IPS-NIHi11 (cell line): ENCODE results near the gene PTCD1.

ENCODE experiments used
- DNase-seq: peaks from one replicate; pipeline ENCODE4 v3.0.0; 2012; ENCODE audit warnings: mixed read lengths, low spot score

PTCD1 gene, protein sequence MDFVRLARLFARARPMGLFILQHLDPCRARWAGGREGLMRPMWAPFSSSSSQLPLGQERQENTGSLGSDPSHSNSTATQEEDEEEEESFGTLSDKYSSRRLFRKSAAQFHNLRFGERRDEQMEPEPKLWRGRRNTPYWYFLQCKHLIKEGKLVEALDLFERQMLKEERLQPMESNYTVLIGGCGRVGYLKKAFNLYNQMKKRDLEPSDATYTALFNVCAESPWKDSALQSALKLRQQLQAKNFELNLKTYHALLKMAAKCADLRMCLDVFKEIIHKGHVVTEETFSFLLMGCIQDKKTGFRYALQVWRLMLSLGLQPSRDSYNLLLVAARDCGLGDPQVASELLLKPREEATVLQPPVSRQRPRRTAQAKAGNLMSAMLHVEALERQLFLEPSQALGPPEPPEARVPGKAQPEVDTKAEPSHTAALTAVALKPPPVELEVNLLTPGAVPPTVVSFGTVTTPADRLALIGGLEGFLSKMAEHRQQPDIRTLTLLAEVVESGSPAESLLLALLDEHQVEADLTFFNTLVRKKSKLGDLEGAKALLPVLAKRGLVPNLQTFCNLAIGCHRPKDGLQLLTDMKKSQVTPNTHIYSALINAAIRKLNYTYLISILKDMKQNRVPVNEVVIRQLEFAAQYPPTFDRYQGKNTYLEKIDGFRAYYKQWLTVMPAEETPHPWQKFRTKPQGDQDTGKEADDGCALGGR

DNA sequence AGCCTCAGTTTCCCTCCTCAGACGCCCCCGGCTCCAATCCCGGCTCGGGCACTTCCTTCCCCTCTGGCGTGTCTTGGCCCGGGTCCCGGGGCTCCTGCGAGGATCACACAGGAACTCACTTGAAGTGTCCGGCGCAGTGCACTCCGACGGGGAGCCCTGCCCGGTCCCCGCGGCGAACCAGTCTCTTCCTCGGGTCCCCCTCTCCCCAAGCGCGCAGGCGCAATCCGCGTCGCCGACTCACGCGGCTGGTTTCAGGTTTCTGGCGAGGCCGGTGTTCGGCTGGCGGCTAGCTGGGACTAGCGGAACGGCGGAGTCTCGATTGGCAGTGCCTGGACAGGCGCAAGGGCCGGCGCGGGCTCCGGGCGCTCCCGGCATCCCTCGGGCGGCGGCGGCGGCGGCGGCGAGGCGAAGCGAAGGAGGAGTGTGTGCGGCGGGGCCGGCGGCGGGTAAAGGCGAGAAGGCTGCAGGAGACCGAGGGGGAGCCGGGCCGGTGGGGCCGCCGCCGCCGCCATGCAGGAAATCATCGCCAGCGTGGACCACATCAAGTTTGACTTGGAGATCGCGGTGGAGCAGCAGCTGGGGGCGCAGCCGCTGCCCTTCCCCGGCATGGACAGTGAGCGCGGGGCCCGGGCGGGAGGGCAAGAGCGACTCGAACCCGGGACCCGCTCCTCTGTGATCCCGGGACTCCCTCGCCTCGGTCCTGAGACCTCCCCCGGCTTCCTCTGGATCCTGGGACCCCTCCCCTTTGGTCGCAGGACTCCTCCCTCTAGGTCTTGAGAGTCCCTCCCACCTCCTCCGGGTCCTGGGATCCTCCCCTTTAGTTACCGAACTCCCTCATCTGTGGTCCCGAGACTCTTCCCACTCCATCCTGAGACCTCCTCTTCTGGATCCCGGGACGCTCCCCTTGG, at the start of gene PTCD1, which contains the start of gene CPSF4:
PTCD1 (minus strand) TSS at position 226 of the 908 bp plus-strand sequence. CDS start 3,556 bp downstream, outside the sequence.
CPSF4 (plus strand) TSS at position 371 of the 908 bp plus-strand sequence; CDS start at position 511, 140 bp downstream.
- peak; percentile 99 for DNase-seq

DNA sequence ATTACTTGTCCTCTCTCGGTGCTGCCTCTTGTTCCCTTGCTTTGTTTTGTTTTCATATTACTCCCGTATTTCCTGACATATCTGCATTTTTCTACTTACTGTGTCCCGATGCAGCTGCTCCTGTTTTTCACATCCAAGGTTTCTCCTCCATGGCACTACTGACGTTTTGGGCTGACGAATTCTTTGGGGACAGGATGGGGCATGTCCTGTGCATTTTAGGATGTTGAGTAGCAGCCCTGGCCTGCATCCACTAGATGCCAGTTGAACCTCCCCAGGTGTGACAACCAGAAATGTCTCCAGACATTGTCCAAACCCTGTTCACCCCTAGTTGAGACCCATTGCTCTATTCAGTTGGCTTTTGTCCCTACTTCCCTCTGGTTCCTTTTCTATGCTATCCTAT, 46.5 kb upstream of the PTCD1 start:
- DNase-seq, result no peak

DNA sequence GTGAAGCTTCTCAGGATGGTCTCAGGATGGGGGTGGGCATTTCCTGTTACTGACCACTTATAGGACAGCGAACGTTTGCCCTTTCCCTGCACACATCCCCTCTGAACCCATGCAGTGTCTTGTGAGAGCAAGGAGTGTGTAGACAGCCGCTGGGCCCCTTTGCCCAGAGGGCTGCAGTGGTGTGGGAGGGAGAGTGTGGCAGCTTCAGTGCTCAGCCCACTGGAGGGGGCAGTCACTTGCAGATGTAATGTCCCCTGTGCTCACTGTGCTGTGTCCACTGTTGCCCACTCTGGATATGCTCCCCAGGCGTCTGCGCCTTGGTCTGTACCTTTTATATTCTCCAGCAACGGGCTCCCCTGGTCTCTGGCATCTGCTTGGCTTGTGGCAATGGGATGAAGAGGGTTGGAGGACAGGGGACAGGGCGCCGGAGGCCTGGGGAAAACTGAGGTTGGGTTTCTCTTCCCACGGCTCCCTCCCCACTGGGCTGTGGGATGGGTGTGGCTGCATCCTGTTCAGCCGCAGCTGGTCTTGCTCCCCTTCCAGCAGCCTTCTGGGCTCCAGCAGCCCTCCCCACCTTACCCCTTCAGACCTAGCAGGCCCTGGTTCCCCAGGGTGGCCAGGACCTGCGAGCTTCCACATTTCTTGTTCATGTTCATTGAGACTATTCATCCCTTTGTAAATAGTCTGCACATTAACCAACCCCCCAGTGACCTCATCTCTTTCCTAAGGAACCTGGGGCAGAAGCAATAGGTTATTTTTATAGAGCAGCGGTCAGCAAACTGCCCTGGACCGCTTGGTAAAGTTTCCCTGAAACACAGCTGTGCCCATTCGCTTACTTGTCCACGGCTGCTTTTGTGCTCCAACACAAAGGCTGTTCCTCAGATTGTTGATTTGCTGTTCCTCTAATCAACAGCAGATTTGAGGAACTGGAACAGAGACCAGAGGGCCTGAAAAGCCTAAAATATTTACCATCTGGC, 40.2 kb upstream of the PTCD1 start:
- DNase-seq, result no peak

DNA sequence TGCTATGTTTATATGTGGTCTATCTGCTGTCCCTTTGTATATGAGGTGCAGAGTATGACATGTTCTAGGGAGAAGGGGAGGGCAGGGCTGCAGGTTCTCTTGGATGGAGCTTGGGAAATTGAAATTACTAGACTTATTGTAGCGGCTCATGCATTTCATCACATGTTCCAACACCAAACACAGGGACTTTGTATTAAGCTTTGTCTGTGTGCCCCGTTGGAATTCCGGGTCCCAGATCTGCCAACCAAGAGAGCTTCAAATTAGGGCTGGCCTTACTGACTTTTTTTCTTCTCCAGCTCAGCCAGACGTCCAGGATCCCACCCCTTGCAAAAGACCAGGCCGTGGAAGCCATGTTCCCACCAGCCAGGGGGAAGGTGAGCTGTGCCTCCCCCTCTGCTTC, 37.5 kb upstream of the PTCD1 start:
- DNase-seq, result no peak

DNA sequence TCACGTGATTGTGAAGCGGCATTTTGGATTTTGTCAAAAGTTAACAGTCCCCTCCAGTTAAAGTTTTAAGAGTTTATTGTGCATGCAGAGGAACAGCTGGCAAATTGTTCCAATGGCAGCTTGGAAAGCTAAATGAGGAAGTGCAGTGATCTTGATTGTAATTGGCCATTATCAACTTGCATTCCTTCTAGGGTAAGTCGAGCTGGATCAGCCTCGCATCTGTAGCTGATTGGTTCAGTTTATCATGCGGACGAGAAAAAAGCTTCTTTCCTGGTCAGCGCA, 34.7 kb upstream of the PTCD1 start:
- peak; percentile 81 for DNase-seq

DNA sequence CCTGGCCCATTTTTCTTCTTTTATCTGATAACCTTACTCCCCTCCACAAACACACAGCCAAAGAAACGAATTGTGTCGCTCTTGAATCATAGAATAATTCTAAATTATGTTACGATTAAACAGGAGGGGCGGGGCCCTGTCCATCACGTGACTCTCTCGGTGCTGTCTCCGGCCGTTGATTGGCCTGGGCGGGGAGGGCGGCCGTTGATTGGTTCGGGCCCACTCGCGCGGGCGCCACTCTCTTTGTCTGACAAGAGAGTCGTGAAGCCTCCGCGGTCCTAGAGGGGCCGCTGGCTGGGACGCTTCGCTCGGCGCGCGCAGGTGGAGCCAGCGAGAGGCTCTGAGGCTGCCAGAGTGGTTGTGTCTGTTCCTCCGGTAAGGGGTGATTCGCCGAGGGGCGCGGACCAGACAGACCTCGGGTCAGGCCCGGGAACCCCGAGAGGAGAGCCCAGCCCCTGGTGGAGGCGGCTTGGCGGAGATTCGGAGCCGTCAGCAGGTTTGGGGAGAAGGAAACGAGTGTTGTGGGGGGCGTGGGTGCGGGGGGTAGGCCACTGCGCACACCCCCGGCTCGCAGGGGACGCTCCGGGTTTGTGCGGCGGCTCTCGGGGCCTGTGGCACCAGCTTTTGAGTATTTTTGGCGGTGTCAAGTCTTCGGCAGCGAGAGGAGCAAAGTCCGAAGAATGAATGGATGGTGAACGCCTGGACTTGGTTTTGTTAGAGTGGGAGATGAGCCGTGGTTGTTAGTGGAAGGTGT, 34.1 kb upstream of the PTCD1 start, which contains the start of gene ZNF789:
ZNF789 (plus strand) TSS at position 330 of the 754 bp plus-strand sequence. CDS start 3,567 bp downstream, outside the sequence.
- peak; percentile 100 for DNase-seq

DNA sequence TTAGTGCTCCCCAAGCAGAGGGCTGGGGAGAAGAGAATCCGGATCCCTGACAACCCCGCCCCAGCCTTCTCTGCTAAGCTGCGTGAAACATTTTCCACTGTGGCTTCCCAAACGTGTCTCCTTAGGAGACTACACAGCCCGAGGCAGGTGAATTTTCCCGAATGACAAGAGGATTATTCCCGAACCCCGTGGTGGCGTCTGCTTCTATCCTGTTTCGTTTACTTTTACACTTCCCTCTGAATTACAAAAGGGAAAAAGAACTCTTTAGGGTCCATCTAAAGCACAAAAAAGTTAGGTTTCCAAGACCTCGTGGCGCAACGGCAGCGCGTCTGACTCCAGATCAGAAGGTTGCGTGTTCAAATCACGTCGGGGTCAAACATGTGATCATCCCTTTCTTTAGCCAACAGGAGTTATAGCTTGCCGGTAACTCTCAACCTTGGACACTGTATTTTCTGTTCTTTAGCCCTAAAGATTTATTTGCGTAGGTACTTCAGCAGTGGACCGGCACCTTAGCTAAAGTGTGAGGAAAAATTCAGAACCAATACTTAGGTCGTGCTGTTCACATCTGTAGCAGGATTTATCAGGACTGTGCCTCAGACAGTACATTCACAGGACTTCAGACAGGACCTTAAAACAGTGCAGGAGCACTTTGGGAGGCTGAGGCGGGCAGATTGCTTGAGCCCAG, 30.9 kb upstream of the PTCD1 start:
- no peak for DNase-seq

DNA sequence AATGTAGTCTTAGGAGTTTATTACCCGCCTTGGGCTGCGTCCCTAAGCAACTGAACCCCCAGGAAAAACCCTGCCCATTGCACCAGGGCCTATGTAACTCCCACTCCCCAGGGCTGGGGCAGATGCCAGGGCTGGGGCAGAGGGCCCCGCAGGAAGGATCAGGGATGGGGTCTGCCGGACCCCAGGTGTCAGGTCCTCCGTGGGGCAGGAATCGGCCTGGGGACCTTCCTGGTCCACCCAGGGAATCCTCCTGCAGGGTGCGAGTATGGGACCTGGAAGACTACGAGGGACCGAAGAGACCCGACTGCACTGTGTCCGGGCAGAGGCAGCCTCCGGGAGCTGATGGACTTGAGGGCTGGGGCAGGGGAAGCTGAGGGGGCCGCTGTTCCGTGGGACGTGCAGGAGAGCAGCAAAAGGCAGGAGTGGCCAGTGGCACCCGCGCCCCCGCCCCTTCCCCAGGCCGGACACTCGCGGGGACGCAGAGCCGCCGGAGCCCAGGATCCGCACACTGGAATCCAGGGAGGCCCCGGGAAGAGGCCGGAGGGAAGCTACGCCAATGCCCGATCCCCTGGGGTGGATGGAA, 29.8 kb upstream of the PTCD1 start:
- DNase-seq, result no peak

DNA sequence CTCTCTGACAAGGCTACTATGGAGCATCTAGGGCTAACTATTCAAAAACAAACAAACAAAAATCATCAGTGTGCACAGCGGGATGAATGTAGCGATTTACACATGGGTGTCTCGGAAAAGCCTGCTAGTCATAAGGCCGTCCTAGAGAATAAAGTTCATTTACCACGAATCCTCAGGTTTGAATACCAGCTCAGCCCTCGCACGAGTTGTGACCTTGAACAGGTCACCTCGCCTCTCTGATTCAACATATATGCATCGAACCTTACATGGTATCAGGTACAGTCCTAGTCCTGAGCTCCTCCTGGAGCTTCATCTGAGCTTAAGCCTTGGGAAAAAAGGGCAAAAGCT, 26.8 kb upstream of the PTCD1 start:
- no peak for DNase-seq

DNA sequence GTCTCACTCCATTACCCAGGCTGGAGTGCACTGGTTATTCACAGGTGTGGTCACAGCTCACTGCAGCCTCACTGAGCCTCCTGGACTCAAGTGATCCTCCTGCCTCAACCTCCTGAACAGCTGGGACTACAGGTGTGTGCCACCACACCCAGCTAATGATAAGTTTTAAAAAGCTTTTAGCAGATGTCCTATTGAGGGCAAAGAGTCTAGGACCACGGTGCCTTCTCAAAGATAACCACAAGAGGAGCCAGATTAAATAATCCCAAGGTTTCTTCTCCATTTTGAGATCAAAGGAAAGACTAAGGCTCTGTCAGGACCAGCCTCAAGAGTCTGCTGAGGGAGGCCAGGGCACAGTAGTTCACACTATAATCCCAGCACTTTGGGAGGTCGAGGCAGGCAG, 22.6 kb upstream of the PTCD1 start:
- DNase-seq, result no peak

DNA sequence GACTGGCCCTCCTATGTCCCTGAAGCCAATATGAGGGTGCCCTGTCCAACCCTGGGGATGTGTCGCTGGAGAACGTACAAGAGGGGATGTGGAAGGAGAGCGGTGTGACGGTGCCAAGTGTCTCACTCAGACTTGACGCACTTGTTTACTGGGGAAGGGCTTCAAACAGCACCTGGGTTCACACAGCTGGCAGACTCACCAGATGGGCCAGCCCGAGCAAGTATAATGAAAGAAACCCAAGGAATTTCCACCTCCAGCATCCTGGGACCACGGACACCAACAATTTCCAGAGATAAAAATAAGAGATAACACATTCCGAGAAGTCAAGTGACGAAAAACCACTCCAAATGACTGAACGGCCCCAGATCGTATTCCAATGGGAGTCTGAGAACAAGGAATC, 22.1 kb upstream of the PTCD1 start:
- DNase-seq, result no peak

DNA sequence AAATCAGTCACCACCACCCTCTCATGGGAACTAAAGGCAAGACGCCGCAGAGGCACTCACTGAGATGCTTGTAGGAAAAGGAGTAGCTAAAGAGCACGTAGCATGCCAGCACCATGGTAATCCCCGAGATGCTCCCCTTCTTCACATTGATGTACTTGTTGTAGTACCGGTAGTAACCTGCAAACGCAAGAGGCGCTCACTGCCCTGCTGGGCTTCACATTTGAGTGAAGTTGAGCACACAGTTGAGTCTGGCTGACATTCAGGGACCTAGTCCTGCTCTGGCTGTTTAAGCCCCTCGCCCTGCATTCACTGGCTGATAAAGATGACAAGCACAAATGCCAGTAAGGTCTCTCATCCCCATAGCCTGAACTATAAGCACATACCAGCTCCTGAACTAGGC, 20.5 kb upstream of the PTCD1 start:
- no peak for DNase-seq

DNA sequence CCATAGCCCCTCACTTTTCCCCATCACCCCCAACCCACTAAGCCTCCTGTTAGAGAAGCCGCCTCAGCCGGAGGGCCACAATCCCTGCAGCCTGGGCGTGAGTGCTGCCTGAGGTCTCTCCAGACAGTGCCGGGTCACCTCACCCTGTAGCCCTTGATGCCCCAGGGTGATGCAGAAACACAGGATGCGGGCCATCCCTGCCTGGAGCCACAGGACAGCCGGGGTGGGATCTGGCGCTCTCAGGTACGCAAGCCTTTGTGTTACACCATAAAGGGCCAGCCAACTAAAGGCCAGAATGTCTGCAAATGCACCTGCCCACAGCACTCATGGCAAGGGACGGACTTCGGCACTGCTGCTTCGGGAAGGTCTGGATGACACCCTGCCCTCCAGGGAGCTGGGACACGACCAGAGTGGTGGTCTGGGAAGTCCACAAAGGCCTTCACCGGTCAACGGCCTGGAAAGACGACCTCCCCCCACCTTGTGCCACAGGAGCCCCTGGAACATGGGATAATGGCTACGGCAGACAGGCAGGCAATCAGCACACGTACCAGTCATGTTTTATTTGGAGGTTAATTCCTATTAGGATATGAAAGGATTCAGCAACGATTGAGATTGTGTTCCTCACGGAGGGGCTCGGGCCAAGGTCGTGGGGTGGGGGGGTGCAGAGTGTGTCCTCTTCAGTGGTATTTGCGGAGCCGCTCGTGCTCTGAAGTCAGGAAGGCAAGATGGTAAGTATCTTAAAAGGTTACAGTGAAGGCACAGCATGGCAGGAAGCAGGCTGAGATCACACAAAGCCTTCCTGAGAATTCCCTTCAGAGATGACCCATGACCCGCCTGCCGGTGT, 19.3 kb upstream of the PTCD1 start:
- DNase-seq, result no peak

DNA sequence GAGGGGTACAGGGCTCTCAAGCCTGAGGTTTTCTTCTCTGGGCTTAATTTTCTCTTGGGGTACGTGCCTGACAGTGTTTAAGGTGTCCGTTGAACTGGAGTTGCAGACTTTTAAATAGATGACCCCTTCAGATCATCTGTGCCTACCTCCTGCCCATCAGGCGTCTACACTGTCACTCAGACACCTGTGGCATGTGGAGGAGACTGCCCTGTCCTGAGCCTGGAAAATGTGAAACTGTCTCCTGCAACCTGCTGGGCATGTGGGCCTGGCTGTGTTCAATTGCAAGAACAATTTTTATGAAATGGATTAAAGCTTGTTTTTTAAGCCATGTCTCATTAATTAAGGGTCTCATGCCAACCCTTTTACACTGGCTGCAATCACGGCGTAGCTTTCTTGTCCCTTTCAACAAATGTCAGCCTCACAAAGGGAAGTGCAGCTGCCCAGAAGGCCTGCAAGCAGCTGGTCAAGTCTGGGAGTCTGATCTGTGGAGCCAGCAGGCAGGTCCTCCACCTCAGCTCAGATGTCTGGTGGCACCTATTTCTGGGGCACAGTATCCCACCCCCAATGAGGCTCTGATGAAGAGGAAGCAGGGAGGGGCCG, 18.6 kb upstream of the PTCD1 start:
- DNase-seq, result no peak

DNA sequence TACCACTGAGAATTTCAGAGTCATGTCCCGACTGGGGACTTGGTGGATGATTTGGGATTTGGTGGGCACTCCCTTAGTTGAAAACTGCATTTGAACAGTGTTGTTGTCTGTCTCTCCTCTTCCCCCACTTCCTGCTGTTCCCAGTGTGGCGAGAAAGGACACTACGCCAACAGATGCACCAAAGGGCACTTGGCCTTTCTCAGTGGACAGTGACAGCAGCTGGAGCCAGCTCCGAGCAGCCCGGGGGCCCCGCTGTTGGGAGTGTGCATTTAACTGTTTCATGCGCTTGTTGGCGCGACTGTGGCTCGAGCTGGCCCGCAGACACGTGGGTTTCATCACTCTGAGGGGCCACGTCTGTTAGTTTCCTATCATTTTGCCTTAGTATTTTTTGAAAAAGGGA, 17.7 kb upstream of the PTCD1 start:
- DNase-seq, result no peak

DNA sequence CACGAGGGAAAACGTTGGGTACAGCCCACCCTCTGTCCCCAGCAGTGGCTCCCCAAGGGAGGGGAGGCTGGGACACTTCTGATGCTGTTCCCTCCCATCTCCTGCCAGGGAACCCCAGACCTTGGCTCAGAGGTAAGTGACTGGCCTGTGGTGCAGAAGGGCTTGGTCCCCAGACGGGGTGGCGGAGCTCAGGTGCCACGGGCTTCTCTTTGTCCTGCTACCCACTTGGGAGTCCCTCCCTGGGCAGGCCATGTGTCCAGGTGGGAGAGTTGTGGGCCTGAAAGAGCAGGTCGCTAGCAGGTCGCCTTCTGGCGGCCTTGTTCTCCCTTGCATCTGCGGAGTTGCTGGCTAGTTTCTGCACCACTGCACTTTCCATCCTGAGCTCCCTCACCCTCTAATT, 17.3 kb upstream of the PTCD1 start:
- DNase-seq, result no peak

DNA sequence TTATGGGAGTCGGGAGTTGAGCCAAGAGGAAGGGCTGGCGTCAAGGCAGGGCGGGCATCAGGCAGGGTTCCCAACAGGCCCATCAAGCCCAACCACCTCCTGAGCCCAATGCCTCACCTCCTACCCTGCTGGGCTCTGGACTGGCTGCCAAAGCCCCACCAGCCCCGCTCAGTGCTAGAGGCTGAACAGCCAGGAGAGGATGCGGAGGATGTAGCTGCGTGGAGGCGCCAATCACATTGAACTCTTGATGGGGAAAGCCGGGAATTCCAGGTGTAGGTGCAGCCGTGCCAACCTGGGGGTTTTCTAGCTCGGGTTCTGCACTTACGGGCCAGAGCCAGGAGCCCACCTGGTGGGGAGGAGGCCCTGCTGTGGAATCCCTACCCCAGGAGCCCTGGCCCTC, 14.5 kb upstream of the PTCD1 start:
- peak; percentile 37 for DNase-seq

DNA sequence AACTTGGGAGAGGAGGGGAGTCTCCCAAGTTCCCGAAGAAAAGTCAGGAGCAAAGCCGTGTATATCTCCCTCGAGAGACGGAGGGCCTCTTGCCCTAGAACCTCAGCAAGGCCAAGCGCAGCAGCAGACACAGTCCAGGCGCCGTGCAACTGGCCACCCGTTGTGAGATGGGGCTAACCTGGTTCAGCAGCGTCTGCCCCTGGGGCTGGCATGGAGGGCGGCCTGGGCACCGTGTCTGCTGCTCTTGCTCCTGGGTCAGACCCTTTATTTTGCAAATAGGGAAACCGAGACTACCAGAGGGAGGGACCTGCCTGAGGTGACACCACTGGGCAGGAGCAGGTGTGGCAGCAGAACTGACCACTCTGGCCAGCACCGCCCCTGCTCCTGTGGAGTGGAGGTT, 13.9 kb upstream of the PTCD1 start:
- no peak for DNase-seq
